ENCODE measurements around the gene NDUFA8. TPM values are rescaled to one million over a fixed set of nuclear protein-coding genes. Genes with fewer than 3 reads are reported as not detected.
A peak's percentile ranks its signal among the peaks of the same experiment; 100 is the strongest.

NDUFA8 gene
- total RNA-seq, 1 experiment from 2014 or later: 107 TPM

- in situ Hi-C loops (cut with HindIII; ENCODE audit: low sequenced_read_pairs): no loop called here
- no peak for DNase-seq (ENCODE audit: low spot score)
These were observed 48.0 kb downstream of the NDUFA8 start for GRCh38 chr9:122111413-122112085.

GRCh38 chr9:122110100-122110833 is 49.3 kb downstream of the NDUFA8 start:
- DNase-seq (ENCODE audit: low spot score): no peak
- in situ Hi-C loops (cut with HindIII; ENCODE audit: low sequenced_read_pairs): no loop called here

- no peak for DNase-seq (ENCODE audit: low spot score)
- in situ Hi-C loops (cut with HindIII; ENCODE audit: low sequenced_read_pairs): no loop called here
These were observed 50.4 kb downstream of the NDUFA8 start for GRCh38 chr9:122109035-122109813.

DNA sequence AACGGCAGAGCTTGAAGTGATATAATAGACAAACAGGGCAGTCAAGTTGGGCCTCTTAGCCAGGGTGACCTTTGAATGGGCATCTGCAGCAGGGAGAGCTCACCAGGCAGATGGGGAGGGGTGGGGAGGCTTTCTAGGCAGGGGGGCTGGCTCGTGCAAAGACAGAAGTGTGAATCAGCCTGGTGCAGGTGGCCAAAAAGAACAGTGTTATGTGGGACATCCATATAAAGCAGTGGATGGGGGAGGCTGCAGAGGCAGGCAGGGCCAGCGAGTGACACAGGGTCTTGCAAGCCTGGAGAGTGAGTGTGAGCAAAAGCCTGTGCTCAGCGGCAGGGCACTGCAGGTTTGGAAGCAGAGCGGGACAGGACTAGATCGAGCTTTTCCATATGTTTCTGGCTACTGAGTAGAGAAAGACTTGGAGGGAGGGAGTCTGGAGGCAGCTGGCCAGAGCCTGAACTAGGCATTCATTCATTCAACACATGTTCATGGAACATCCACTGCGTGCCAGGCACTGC is 52.2 kb downstream of the NDUFA8 start:
- DNase-seq (ENCODE audit: low spot score): no peak
- in situ Hi-C loops (cut with HindIII; ENCODE audit: low sequenced_read_pairs): no loop called here

- DNase-seq (ENCODE audit: low spot score): no peak
- in situ Hi-C loops (cut with HindIII; ENCODE audit: low sequenced_read_pairs): no loop called here
These were observed 53.0 kb downstream of the NDUFA8 start for GRCh38 chr9:122106576-122106975.

DNA sequence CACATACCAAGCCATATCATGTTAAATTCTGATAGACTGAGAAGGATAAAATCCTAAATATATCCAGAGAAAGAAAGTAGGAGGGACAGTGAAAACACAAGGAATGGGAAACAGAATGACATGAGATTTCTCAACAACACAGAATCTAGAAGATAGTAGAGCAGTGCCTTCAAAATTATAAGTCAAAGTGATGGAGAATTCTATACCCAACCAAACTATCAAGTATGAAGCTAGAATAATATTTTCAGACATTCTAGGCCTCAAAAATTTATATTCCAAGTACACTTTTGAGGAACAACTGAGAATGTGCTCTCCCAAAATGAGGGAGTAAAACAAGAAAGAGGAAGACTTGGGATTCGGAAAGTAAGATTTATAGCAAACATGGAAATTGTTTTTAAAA is 55.6 kb downstream of the NDUFA8 start:
- in situ Hi-C loops (cut with HindIII; ENCODE audit: low sequenced_read_pairs): no loop called here
- no peak for DNase-seq (ENCODE audit: low spot score)

DNA sequence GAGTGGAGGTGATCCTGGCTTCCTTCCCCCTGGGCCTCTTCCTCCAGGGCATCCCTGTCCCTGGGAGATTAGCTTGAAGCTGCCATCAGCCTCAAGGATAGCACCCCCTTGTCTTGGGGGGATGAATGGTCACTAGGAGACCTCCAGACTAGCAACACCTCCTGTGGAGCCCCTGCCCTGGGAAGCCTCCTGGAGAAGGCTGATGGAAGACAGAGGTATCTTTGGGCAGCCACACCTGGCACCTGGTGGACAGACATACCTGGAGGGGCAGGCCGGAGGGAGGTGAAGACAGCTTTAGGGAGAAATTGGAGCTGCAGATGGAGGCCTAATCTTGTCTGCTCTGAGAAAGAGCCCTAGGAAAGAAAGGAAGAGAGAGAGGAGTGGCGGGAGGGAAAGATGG is 57.4 kb downstream of the NDUFA8 start:
- in situ Hi-C loops (cut with HindIII; ENCODE audit: low sequenced_read_pairs): no loop called here
- no peak for DNase-seq (ENCODE audit: low spot score)

- no peak for DNase-seq (ENCODE audit: low spot score)
- in situ Hi-C loops (cut with HindIII; ENCODE audit: low sequenced_read_pairs): no loop called here
These were observed 58.8 kb downstream of the NDUFA8 start for GRCh38 chr9:122100756-122101155.

DNA sequence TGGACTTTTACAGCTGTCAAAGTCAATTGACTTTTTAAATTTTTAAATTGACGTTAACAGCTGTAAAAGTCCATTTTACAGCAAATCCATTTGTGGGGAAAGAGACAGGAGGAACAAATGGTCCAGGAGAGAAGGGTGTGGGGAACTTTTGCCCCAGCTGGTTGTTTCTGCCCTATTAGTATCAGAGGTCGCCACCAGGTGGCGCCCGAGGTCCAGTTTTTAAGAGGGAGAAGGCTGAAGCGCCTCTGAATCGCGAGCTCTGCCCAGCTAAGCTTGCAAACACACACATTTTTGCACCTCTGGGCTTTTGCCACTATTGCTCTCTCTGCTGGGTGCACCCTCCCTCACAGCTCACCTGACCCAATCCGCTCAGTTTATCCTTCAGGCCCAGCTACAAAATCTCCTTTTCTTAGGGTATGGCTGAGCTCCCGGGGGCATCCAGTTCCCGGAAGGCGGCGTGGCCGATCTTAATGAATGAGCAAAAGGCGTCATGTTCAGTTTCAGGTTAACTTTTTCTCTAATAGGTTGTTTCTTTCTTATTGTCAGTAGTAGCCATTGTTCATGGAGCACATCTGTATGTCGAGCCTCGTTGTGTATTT is 60.2 kb downstream of the NDUFA8 start:
- in situ Hi-C loops (cut with HindIII; ENCODE audit: low sequenced_read_pairs): no loop called here

GRCh38 chr9:122097679-122098315 is 61.8 kb downstream of the NDUFA8 start:
- DNase-seq (ENCODE audit: low spot score): no peak
- in situ Hi-C loops (cut with HindIII; ENCODE audit: low sequenced_read_pairs): no loop called here

More for the DNA sequence above, 60.2 kb downstream of the NDUFA8 start:
- DNase-seq (ENCODE audit: low spot score): peak; percentile 87

DNA sequence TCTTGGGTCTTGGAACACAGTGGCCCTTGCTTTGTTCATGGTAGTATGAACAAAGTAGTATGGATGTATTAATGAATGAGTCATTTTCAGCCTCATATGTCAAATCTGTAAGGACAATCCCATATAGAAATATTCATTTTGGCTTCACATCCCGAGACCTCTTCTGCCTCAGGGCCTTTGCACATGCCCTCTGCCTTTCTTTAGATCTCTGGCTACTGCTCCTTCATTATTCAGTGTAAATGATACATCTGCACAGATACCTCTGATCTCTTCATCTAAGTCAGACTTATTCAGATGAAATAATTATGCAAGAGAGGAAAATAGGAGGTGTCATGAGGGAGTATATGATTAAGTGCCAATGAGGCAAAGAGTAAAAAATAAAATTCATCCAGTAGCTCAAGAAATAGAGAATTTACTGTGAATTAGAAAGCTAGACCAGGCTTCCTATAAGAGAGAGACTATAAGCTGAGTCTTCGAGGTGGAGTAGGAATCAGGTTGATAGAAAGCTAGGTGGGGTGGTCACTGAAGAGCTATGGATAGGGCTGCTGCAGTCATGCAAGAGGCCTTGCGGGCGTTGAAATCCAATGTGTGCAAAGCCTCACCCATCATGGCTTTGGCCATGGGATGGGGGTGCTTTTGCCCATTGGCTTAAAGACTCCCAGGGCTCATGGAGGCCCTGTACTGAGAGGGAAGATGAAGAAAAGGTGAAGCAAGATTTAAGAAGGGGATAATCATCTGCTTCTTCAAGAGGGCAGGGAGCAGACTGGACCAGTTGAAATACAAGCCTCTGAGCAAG is 62.8 kb downstream of the NDUFA8 start:
- in situ Hi-C loops (cut with HindIII; ENCODE audit: low sequenced_read_pairs): no loop called here

DNA sequence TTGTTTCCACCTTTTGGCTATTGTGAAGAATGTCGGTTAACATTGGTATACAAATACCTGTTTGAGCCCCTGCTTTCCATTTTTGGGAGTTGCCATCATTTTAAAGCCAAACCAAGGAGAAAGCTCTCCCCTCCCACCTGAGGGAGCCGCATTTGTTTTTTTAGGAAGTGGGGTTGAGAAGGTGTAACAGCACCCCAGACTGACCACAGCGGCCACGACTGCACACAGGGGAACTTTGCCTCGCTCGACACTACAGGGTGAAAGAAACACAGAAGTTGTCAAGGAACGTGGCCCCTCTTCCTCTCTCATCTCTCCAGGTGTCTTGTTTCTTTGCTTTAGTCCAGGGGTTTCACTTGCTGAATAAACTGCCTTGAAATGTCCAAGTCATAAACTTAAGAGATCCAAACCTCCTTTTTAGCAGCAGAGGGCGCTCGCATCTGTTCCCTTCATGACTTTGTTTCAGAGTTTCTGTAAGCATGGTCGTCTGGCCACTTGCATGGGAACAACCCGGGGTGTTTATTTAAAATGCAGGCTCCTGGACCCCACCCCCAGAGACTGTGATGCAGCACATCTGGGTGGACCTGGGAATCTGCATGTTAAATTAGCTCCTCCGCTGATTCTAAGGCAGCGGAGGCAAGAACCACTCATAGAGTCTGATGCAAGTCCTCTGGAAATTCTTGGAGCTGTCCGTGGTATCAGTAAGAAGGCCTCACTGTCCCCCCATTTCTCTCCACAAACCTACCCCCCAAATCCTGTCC is 64.4 kb downstream of the NDUFA8 start:
- in situ Hi-C loops (cut with HindIII; ENCODE audit: low sequenced_read_pairs): no loop called here
- peak; percentile 71 for DNase-seq (ENCODE audit: low spot score)

More for the DNA sequence above, 62.8 kb downstream of the NDUFA8 start:
- no peak for DNase-seq (ENCODE audit: low spot score)

Other genes starting within 250 kb of the NDUFA8 start
- 3.0 and 7.0 TPM in 2 replicates for gene TTLL11, start 66.5 kb downstream of the NDUFA8 start, total RNA-seq (2014; rRNA removed; shearing (Covaris generic))
- gene MORN5, start 129 bp upstream of the NDUFA8 start, total RNA-seq (2014; rRNA removed; shearing (Covaris generic)): not detected in 2 replicates
- gene LHX6, start 69.2 kb upstream of the NDUFA8 start, total RNA-seq (2014; rRNA removed; shearing (Covaris generic)): 23.9 and 34.8 TPM in 2 replicates
- gene RBM18, start 105.1 kb upstream of the NDUFA8 start, total RNA-seq (2014; rRNA removed; shearing (Covaris generic)): 15.7 and 22.4 TPM in 2 replicates
- 36.3 and 88.6 TPM in 2 replicates for gene MRRF, start 105.1 kb upstream of the NDUFA8 start, total RNA-seq (2014; rRNA removed; shearing (Covaris generic))
- gene PTGS1, start 211.2 kb upstream of the NDUFA8 start, total RNA-seq (2014; rRNA removed; shearing (Covaris generic)): not detected in 2 replicates